Measurements from ENCODE around the gene GFRA1. TPM values are rescaled to one million over a fixed set of nuclear protein-coding genes. Genes with fewer than 3 reads are reported as not detected.

Gene GFRA1
- total and polyA plus RNA-seq, 2 donors (not counting 1 experiment from before 2014, with no cell fraction given), result 6.3 to 29.6 TPM

- Histone ChIP-seq H3K4me3 (replicated peaks in 1 of 4; ENCODE audit: control extremely low read depth in 1 of 4, insufficient read depth in 1 of 4, low read depth in 3 of 4, low read length in 4 of 4) (no peak overlapping the region), H2AFZ (ENCODE audit: low read length) (no peak overlapping the region), H3K36me3 (ENCODE audit: control insufficient read depth, insufficient read depth, low read length) (no peaks in the 10 kb centered on the region), H3K9ac (ENCODE audit: insufficient read depth, low read length) (no peak overlapping the region), H3K79me2 (ENCODE audit: control insufficient read depth, insufficient read depth, low read length) (no peaks in the 10 kb centered on the region), H3K9me3 (ENCODE audit: control insufficient read depth, insufficient read depth, low read depth, low read length) (no peaks in the 10 kb centered on the region), H3K27ac (ENCODE audit: insufficient read depth, low read length) (no peak overlapping the region), H3K27me3 (ENCODE audit: control insufficient read depth, insufficient read depth, low read length) (no peaks in the 10 kb centered on the region), H4K20me1 (ENCODE audit: control insufficient read depth, extremely low read depth, insufficient read depth, low read length) (no peaks in the 10 kb centered on the region), H3K4me2 (ENCODE audit: extremely low read depth, insufficient read depth, low read length) (no peak overlapping the region), H3K4me1 (ENCODE audit: control insufficient read depth, extremely low read depth, insufficient read depth, low read length) (no peaks in the 10 kb centered on the region)
- no peak for DNase-seq (ENCODE audit: low read depth in 2 of 2)
- no peak for TF ChIP-seq EZH2 (IDR thresholded peaks at IDR 0.05; ENCODE audit: low read length, missing control alignments)
- TF ChIP-seq, protein P1, sequence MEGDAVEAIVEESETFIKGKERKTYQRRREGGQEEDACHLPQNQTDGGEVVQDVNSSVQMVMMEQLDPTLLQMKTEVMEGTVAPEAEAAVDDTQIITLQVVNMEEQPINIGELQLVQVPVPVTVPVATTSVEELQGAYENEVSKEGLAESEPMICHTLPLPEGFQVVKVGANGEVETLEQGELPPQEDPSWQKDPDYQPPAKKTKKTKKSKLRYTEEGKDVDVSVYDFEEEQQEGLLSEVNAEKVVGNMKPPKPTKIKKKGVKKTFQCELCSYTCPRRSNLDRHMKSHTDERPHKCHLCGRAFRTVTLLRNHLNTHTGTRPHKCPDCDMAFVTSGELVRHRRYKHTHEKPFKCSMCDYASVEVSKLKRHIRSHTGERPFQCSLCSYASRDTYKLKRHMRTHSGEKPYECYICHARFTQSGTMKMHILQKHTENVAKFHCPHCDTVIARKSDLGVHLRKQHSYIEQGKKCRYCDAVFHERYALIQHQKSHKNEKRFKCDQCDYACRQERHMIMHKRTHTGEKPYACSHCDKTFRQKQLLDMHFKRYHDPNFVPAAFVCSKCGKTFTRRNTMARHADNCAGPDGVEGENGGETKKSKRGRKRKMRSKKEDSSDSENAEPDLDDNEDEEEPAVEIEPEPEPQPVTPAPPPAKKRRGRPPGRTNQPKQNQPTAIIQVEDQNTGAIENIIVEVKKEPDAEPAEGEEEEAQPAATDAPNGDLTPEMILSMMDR (conservative IDR thresholded peaks at IDR 0.05 in 1 of 2, IDR thresholded peaks at IDR 0.05 in 1 of 2; ENCODE audit: low read depth in 1 of 2, low read length in 2 of 2), result no peak
These were observed 255.6 kb downstream of the GFRA1 start for GRCh38 chr10:116017405-116017804.

DNA sequence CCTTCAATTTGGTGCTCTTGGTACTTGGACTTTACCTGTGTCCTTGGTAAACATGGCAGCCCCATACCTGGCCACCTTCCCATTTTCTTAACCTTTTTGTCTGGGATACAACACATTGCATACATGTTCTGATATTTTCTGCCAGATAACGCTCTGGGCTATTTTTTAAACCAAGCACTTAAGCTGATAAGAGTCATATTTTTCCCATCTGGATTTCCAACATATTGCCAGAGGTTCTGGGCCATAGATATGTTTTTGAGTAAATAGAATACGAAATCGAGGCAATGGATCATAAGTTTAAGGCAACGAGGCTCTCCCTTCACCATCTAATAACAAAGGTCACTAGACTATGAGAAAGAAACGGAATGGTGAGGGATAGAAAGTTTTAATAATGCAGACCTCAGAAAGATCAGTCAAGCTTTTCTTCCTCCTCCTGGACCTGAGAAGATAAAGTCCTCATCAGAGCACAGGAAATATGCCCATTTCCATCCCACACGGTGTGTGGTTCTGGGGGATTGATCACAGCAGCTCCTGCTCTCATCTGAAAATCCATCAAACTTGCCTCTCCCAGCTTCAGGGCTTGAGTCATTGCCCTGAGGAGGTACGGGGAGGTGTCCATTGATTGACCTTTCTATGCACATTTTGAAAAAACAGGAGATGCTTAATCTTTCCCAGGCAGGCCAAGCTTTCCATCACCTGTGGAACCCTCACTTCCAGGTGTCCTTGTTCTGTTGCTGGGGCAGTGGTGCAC lies 257.2 kb downstream of the GFRA1 start:
- no peaks in the 10 kb centered on the region for H3K27me3 ChIP-seq (ENCODE audit: control insufficient read depth, insufficient read depth, low read length)
- H3K4me1 ChIP-seq (ENCODE audit: control insufficient read depth, extremely low read depth, insufficient read depth, low read length), result no peaks in the 10 kb centered on the region
- no peak overlapping the region for H3K27ac ChIP-seq (ENCODE audit: insufficient read depth, low read length)
- H3K79me2 ChIP-seq (ENCODE audit: control insufficient read depth, insufficient read depth, low read length), result no peaks in the 10 kb centered on the region
- no peaks in the 10 kb centered on the region for H3K36me3 ChIP-seq (ENCODE audit: control insufficient read depth, insufficient read depth, low read length)
- no peak for TF ChIP-seq EZH2 (IDR thresholded peaks at IDR 0.05; ENCODE audit: low read length, missing control alignments)
- TF ChIP-seq, protein P1 (conservative IDR thresholded peaks at IDR 0.05 in 1 of 2, IDR thresholded peaks at IDR 0.05 in 1 of 2; ENCODE audit: low read depth in 1 of 2, low read length in 2 of 2), result no peak
- no peak overlapping the region for H3K4me2 ChIP-seq (ENCODE audit: extremely low read depth, insufficient read depth, low read length)
- H3K4me3 ChIP-seq (replicated peaks in 1 of 4; ENCODE audit: control extremely low read depth in 1 of 4, insufficient read depth in 1 of 4, low read depth in 3 of 4, low read length in 4 of 4), result no peak overlapping the region
- DNase-seq (ENCODE audit: low read depth in 2 of 2), result no peak
- no peaks in the 10 kb centered on the region for H3K9me3 ChIP-seq (ENCODE audit: control insufficient read depth, insufficient read depth, low read depth, low read length)
- no peaks in the 10 kb centered on the region for H4K20me1 ChIP-seq (ENCODE audit: control insufficient read depth, extremely low read depth, insufficient read depth, low read length)
- no peak overlapping the region for H3K9ac ChIP-seq (ENCODE audit: insufficient read depth, low read length)
- no peak overlapping the region for H2AFZ ChIP-seq (ENCODE audit: low read length)

GRCh38 chr10:116014871-116015582 lies 258.0 kb downstream of the GFRA1 start:
- Histone ChIP-seq H3K27me3 (ENCODE audit: control insufficient read depth, insufficient read depth, low read length) (no peaks in the 10 kb centered on the region), H3K9me3 (ENCODE audit: control insufficient read depth, insufficient read depth, low read depth, low read length) (no peaks in the 10 kb centered on the region), H3K4me3 (replicated peaks in 1 of 4; ENCODE audit: control extremely low read depth in 1 of 4, insufficient read depth in 1 of 4, low read depth in 3 of 4, low read length in 4 of 4) (no peak overlapping the region), H3K4me1 (ENCODE audit: control insufficient read depth, extremely low read depth, insufficient read depth, low read length) (no peaks in the 10 kb centered on the region), H4K20me1 (ENCODE audit: control insufficient read depth, extremely low read depth, insufficient read depth, low read length) (no peaks in the 10 kb centered on the region), H3K4me2 (ENCODE audit: extremely low read depth, insufficient read depth, low read length) (no peak overlapping the region), H2AFZ (ENCODE audit: low read length) (no peak overlapping the region), H3K79me2 (ENCODE audit: control insufficient read depth, insufficient read depth, low read length) (no peaks in the 10 kb centered on the region), H3K27ac (ENCODE audit: insufficient read depth, low read length) (no peak overlapping the region), H3K9ac (ENCODE audit: insufficient read depth, low read length) (no peak overlapping the region), H3K36me3 (ENCODE audit: control insufficient read depth, insufficient read depth, low read length) (no peaks in the 10 kb centered on the region)
- peak in 1 of 2 donors; percentile 52 for DNase-seq (ENCODE audit: low read depth in 2 of 2)
- TF ChIP-seq, protein P1 (conservative IDR thresholded peaks at IDR 0.05 in 1 of 2, IDR thresholded peaks at IDR 0.05 in 1 of 2; ENCODE audit: low read depth in 1 of 2, low read length in 2 of 2), result no peak
- TF ChIP-seq EZH2 (IDR thresholded peaks at IDR 0.05; ENCODE audit: low read length, missing control alignments), result no peak
